Measurements from ENCODE around the gene WWOX.

The WWOX gene

DNA sequence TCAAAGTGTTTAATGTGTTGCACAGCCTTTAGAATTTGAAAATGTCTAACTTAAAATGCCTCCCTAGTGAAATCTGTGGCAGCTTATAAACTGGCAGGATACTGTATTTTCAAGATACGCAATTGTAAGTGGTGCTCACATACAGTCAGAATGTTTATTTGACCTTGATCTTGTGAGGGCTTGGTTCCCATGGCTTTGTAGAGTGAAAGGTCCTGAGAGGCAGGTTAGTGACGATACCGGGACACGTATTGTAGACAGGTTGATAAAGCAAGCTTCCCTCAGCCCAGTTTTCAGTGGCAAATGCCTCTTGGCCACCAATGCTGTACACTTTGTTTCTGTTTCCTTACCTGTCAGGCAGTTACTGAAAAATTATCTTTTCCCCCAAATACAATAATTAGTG is 1074.5 kb downstream of the WWOX start:
- no peak for FAIRE-seq
- no peak for DNase-seq (ENCODE audit: insufficient read length, low spot score)
- TF ChIP-seq SPI1 (IDR thresholded peaks at IDR 0.05; ENCODE audit: low read depth, low read length) (no peak), TAF1 (IDR thresholded peaks at IDR 0.05; ENCODE audit: low read depth, low read length) (no peak), POLR2A (IDR thresholded peaks at IDR 0.05; ENCODE audit: low read depth, low read length) (no peak), POU2F2 (IDR thresholded peaks at IDR 0.05; ENCODE audit: low read depth, low read length) (no peak), POLR2AphosphoS5 (IDR thresholded peaks at IDR 0.05; ENCODE audit: low read depth, low read length) (no peak), PAX5 (IDR thresholded peaks at IDR 0.05; ENCODE audit: insufficient read depth, low read length, severe bottlenecking) (no peak)

- no peak for FAIRE-seq
- TF ChIP-seq POLR2A (IDR thresholded peaks at IDR 0.05; ENCODE audit: low read depth, low read length) (no peak), POLR2AphosphoS5 (IDR thresholded peaks at IDR 0.05; ENCODE audit: low read depth, low read length) (no peak), SPI1 (IDR thresholded peaks at IDR 0.05; ENCODE audit: low read depth, low read length) (no peak), PAX5 (IDR thresholded peaks at IDR 0.05; ENCODE audit: insufficient read depth, low read length, severe bottlenecking) (no peak), POU2F2 (IDR thresholded peaks at IDR 0.05; ENCODE audit: low read depth, low read length) (no peak), TAF1 (IDR thresholded peaks at IDR 0.05; ENCODE audit: low read depth, low read length) (no peak)
- no peak for DNase-seq (ENCODE audit: insufficient read length, low spot score)
Measured at GRCh38 chr16:79175286-79176057, 1076.0 kb downstream of the WWOX start.

DNA sequence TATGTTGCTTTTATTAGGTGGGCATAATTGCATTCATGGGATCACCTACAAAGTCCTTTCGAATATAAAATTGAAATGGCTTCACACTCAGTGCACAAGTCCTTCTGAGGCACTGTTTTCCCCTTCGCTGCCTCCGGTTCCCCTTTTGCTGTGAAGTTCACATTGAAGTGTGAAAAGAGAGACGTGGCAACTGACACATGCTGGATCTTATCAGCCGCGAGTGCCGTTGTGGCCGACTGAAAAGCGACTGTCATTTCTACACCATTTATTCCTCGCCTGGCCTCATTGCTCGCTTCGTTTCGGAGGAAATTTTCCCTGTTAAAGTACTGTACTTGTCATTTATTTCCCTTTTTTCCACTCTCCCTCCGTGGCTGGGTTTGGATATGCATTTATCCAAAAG is 1077.6 kb downstream of the WWOX start:
- TF ChIP-seq PAX5 (IDR thresholded peaks at IDR 0.05; ENCODE audit: insufficient read depth, low read length, severe bottlenecking), result no peak
- TF ChIP-seq POLR2A (IDR thresholded peaks at IDR 0.05; ENCODE audit: low read depth, low read length), result no peak
- TF ChIP-seq POLR2AphosphoS5 (IDR thresholded peaks at IDR 0.05; ENCODE audit: low read depth, low read length), result no peak
- TF ChIP-seq TAF1 (IDR thresholded peaks at IDR 0.05; ENCODE audit: low read depth, low read length), result no peak
- TF ChIP-seq POU2F2 (IDR thresholded peaks at IDR 0.05; ENCODE audit: low read depth, low read length), result no peak
- TF ChIP-seq SPI1 (IDR thresholded peaks at IDR 0.05; ENCODE audit: low read depth, low read length), result no peak; the same call in 1 of the 2 replicates
- FAIRE-seq (peak; percentile 69), DNase-seq (ENCODE audit: insufficient read length, low spot score) (no peak)

DNA sequence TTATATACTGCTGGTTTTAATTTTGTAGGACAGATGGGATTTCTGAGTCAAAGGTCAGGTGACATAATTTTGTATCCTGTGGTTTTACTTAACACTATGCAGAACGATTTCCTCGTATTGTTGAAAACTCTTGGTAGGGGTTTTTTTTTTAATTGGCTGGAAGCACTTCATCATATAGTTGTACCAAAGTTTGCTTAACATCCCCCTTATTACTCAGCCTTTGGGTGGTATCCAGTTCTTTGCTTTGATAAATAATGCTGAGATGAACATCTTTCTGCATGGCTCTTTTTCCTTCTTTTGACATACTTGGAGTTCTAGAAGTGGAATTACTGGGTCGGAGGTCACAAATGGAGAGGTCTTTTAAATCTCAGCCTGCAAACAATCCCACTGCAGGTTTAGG is 1082.0 kb downstream of the WWOX start:
- FAIRE-seq, result no peak
- no peak for DNase-seq (ENCODE audit: insufficient read length, low spot score)
- TF ChIP-seq POLR2AphosphoS5 (IDR thresholded peaks at IDR 0.05; ENCODE audit: low read depth, low read length), result no peak
- TF ChIP-seq POU2F2 (IDR thresholded peaks at IDR 0.05; ENCODE audit: low read depth, low read length), result no peak
- TF ChIP-seq SPI1 (IDR thresholded peaks at IDR 0.05; ENCODE audit: low read depth, low read length), result no peak
- no peak for TF ChIP-seq PAX5 (IDR thresholded peaks at IDR 0.05; ENCODE audit: insufficient read depth, low read length, severe bottlenecking)
- no peak for TF ChIP-seq POLR2A (IDR thresholded peaks at IDR 0.05; ENCODE audit: low read depth, low read length)
- no peak for TF ChIP-seq TAF1 (IDR thresholded peaks at IDR 0.05; ENCODE audit: low read depth, low read length)

GRCh38 chr16:79182616-79183015 is 1083.2 kb downstream of the WWOX start:
- no peak for DNase-seq (ENCODE audit: insufficient read length, low spot score)
- no peak for TF ChIP-seq TAF1 (IDR thresholded peaks at IDR 0.05; ENCODE audit: low read depth, low read length)
- TF ChIP-seq POU2F2 (IDR thresholded peaks at IDR 0.05; ENCODE audit: low read depth, low read length), result no peak
- no peak for TF ChIP-seq PAX5 (IDR thresholded peaks at IDR 0.05; ENCODE audit: insufficient read depth, low read length, severe bottlenecking)
- TF ChIP-seq POLR2AphosphoS5 (IDR thresholded peaks at IDR 0.05; ENCODE audit: low read depth, low read length), result no peak
- TF ChIP-seq SPI1 (IDR thresholded peaks at IDR 0.05; ENCODE audit: low read depth, low read length), result no peak
- TF ChIP-seq POLR2A (IDR thresholded peaks at IDR 0.05; ENCODE audit: low read depth, low read length), result no peak
- no peak for FAIRE-seq

GRCh38 chr16:79183571-79183970 is 1084.1 kb downstream of the WWOX start:
- FAIRE-seq (no peak), DNase-seq (ENCODE audit: insufficient read length, low spot score) (no peak)
- TF ChIP-seq SPI1 (IDR thresholded peaks at IDR 0.05; ENCODE audit: low read depth, low read length), result no peak
- no peak for TF ChIP-seq POU2F2 (IDR thresholded peaks at IDR 0.05; ENCODE audit: low read depth, low read length)
- TF ChIP-seq TAF1 (IDR thresholded peaks at IDR 0.05; ENCODE audit: low read depth, low read length), result no peak
- TF ChIP-seq POLR2AphosphoS5 (IDR thresholded peaks at IDR 0.05; ENCODE audit: low read depth, low read length), result no peak
- no peak for TF ChIP-seq POLR2A (IDR thresholded peaks at IDR 0.05; ENCODE audit: low read depth, low read length)
- TF ChIP-seq PAX5 (IDR thresholded peaks at IDR 0.05; ENCODE audit: insufficient read depth, low read length, severe bottlenecking), result no peak

DNA sequence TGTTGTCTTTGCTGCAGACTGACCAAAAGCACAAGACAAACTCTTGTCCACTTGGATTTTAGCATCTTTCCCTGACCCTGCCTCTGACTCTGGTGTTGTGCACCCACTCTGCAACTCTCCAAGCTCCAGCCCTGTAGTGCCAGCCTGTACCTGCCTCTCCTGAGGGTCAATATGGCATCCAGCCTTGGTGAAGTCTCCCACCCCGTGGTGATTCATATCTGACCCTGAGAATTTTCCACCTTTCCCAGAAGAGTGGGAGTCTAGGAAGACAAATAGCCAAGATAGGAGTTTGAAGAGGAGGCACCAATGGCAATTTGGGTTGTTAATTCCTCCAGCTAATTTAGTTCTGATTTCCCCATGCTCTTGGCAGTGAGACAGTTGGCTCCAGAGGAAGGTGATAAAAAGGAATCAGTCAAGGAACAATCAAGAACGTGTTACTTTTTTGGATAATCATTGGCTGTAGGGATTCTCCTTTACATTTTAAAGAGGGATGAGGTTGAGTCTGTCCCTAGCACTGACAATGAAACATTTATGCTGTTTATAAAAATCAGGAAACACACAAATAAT is 1085.1 kb downstream of the WWOX start:
- FAIRE-seq (no peak), DNase-seq (ENCODE audit: insufficient read length, low spot score) (no peak)
- TF ChIP-seq TAF1 (IDR thresholded peaks at IDR 0.05; ENCODE audit: low read depth, low read length), result no peak

GRCh38 chr16:79185711-79186110 is 1086.3 kb downstream of the WWOX start:
- DNase-seq (ENCODE audit: insufficient read length, low spot score) (no peak), FAIRE-seq (no peak)
- no peak for TF ChIP-seq POU2F2 (IDR thresholded peaks at IDR 0.05; ENCODE audit: low read depth, low read length)

- no peak for FAIRE-seq
- TF ChIP-seq POLR2A (IDR thresholded peaks at IDR 0.05; ENCODE audit: low read depth, low read length), result no peak
- no peak for TF ChIP-seq PAX5 (IDR thresholded peaks at IDR 0.05; ENCODE audit: insufficient read depth, low read length, severe bottlenecking)
- TF ChIP-seq TAF1 (IDR thresholded peaks at IDR 0.05; ENCODE audit: low read depth, low read length), result no peak
- TF ChIP-seq SPI1 (IDR thresholded peaks at IDR 0.05; ENCODE audit: low read depth, low read length), result no peak
- no peak for TF ChIP-seq POU2F2 (IDR thresholded peaks at IDR 0.05; ENCODE audit: low read depth, low read length)
- no peak for TF ChIP-seq POLR2AphosphoS5 (IDR thresholded peaks at IDR 0.05; ENCODE audit: low read depth, low read length)
- no peak for DNase-seq (ENCODE audit: insufficient read length, low spot score)
Measured at GRCh38 chr16:79186196-79186595, 1086.7 kb downstream of the WWOX start.

- no peak for DNase-seq (ENCODE audit: insufficient read length, low spot score)
- no peak for FAIRE-seq
- no peak for TF ChIP-seq TAF1 (IDR thresholded peaks at IDR 0.05; ENCODE audit: low read depth, low read length)
Measured at GRCh38 chr16:79188115-79188738, 1088.8 kb downstream of the WWOX start.

Data from GM12891 (cell line).